Liver (tissue), 9 donors: Measurements from ENCODE around the gene KLF1. TPM values are rescaled to one million over a fixed set of nuclear protein-coding genes. Genes with fewer than 3 reads are reported as not detected.

Source experiments
- DNase-seq: peaks from one replicate; pipeline ENCODE4 v3.0.0-alpha.2; 2017; ENCODE audit warnings: low spot score
- H3K27ac ChIP-seq, 2 donors: one replicate each; pipeline ENCODE4 v1.7.0; 2013; ENCODE audit warnings: inconsistent platforms in 2 of 2, low read length in 2 of 2, control low read depth in 1 of 2, low read depth in 1 of 2, mild to moderate bottlenecking in 1 of 2
- H3K27me3 ChIP-seq, 4 donors: one replicate each; pipeline versions ENCODE4 v1.6.1 to v1.7.0; 2013; ENCODE audit warnings: low read length in 3 of 4, inconsistent platforms in 1 of 4, mild to moderate bottlenecking in 1 of 4, moderate library complexity in 1 of 4; ENCODE audit not compliant: control insufficient read depth in 4 of 4, insufficient read depth in 4 of 4
- H3K36me3 ChIP-seq, 4 donors: one replicate each; pipeline versions ENCODE4 v1.6.1 to v1.7.0; 2013; ENCODE audit warnings: low read length in 3 of 4, mild to moderate bottlenecking in 3 of 4, low read depth in 1 of 4, moderate library complexity in 1 of 4; ENCODE audit not compliant: control insufficient read depth in 4 of 4, insufficient read depth in 3 of 4
- H3K4me1 ChIP-seq, 4 donors: one replicate each; pipeline versions ENCODE4 v1.6.1 to v1.7.0; 2013; ENCODE audit warnings: low read length in 3 of 4, mild to moderate bottlenecking in 3 of 4, moderate library complexity in 1 of 4; ENCODE audit not compliant: control insufficient read depth in 4 of 4, insufficient read depth in 4 of 4
- H3K4me3 ChIP-seq, 3 donors: one replicate each; pipeline versions ENCODE4 v1.6.1 to v1.7.0; 2013; ENCODE audit warnings: low read length in 3 of 3, control low read depth in 1 of 3, low read depth in 1 of 3, mild to moderate bottlenecking in 1 of 3
- H3K9ac ChIP-seq, 2 donors: one replicate each; pipeline ENCODE4 v1.7.0; 2013; ENCODE audit warnings: low read length in 2 of 2, mild to moderate bottlenecking in 2 of 2, moderate library complexity in 2 of 2, control low read depth in 1 of 2, low read depth in 1 of 2
- H3K9me3 ChIP-seq, 4 donors: one replicate each; pipeline versions ENCODE4 v1.6.1 to v1.7.0; 2013; ENCODE audit warnings: low read length in 3 of 4; ENCODE audit not compliant: control insufficient read depth in 4 of 4
- EGR1 ChIP-seq, 2 donors: IDR thresholded peaks; 2 replicates each; pipeline ENCODE4 v1.6.1; 2016 to 2018; ENCODE audit warnings: antibody characterized with exemption in 2 of 2, low read depth in 2 of 2
- FOXA1 ChIP-seq: IDR thresholded peaks from 2 replicates; pipeline ENCODE4 v1.6.1; 2016; ENCODE audit warnings: antibody characterized with exemption
- FOXA2 ChIP-seq: IDR thresholded peaks from 2 replicates; pipeline ENCODE4 v1.6.1; 2016; ENCODE audit warnings: antibody characterized with exemption
- GABPA ChIP-seq, 2 donors: IDR thresholded peaks in 1 of 2; conservative IDR thresholded peaks in 1 of 2; 2 replicates each; pipeline ENCODE4 v1.6.1; 2016; ENCODE audit warnings: antibody characterized with exemption in 2 of 2, mild to moderate bottlenecking in 1 of 2, moderate library complexity in 1 of 2
- HNF4A ChIP-seq, 2 donors: conservative IDR thresholded peaks; 2 replicates each; pipeline ENCODE4 v1.6.1; 2016; ENCODE audit warnings: antibody characterized with exemption in 2 of 2, mild to moderate bottlenecking in 2 of 2
- HNF4G ChIP-seq: IDR thresholded peaks from 2 replicates; pipeline ENCODE4 v1.6.1; 2016; ENCODE audit warnings: antibody characterized with exemption
- JUND ChIP-seq, 2 donors: IDR thresholded peaks; 2 replicates each; pipeline ENCODE4 v1.6.1; 2016; ENCODE audit warnings: antibody characterized with exemption in 2 of 2
- NR2F2 ChIP-seq: IDR thresholded peaks from 2 replicates; pipeline ENCODE4 v1.6.1; 2016; ENCODE audit warnings: antibody characterized with exemption
- RAD21 ChIP-seq, 2 donors: IDR thresholded peaks; 2 replicates each; pipeline ENCODE4 v1.6.1; 2016; ENCODE audit warnings: antibody characterized with exemption in 2 of 2, mild to moderate bottlenecking in 2 of 2
- SP1 ChIP-seq: IDR thresholded peaks from 2 replicates; pipeline ENCODE4 v1.6.1; 2018; ENCODE audit warnings: antibody characterized with exemption, mild to moderate bottlenecking
- TAF1 ChIP-seq: conservative IDR thresholded peaks from 2 replicates; pipeline ENCODE4 v1.6.1; 2016; ENCODE audit warnings: antibody characterized with exemption, mild to moderate bottlenecking
- YY1 ChIP-seq: IDR thresholded peaks from 2 replicates; pipeline ENCODE4 v1.6.1; 2016; ENCODE audit warnings: antibody characterized with exemption, mild to moderate bottlenecking
- WGBS: extraction: QIAGEN DNeasy Blood & Tissue Kit; methylation state at CpG from one replicate; pipeline ENCODE4 v1.1.7; 2013; 5-methylcytosine and 5-hydroxymethylcytosine counted together
- polyA plus RNA-seq, 2 donors: library from polyadenylated mRNA; stranded (reverse) in 1 of 2; unstranded in 1 of 2; fragments of 200-250 nt in 1 of 2; fragments of >200 nt in 1 of 2; fragmentation: Nextera tagmentation in 1 of 2; extraction: Ambion mirVana in 1 of 2; gene quantifications; one replicate each; pipeline versions ENCODE4 v1.2.1 to v1.2.3, GENCODE V29; 2013 to 2015
- total RNA-seq, 2 donors: library from RNA; depleted of rRNA; stranded (reverse); fragments of >200 nt; gene quantifications; one replicate each; pipeline ENCODE4 v1.2.3, GENCODE V29; 2014
- TF ChIP-seq, protein P1 (sequence below): IDR thresholded peaks from 2 replicates; pipeline ENCODE4 v1.6.1; 2016; ENCODE audit warnings: antibody characterized with exemption, mild to moderate bottlenecking
- TF ChIP-seq, protein P2 (sequence below): IDR thresholded peaks from 2 replicates; pipeline ENCODE4 v1.6.1; 2016; ENCODE audit warnings: antibody characterized with exemption
- TF ChIP-seq, protein P3 (sequence below): IDR thresholded peaks from 2 replicates; pipeline ENCODE4 v1.6.1; 2016; ENCODE audit warnings: antibody characterized with exemption
- TF ChIP-seq, protein P4 (sequence below): IDR thresholded peaks from 2 replicates; pipeline ENCODE4 v1.6.1; 2016; ENCODE audit warnings: antibody characterized with exemption
- TF ChIP-seq, protein P5 (sequence below): fragments of 150-350 bp; IDR thresholded peaks from 2 replicates; pipeline ENCODE4 v1.5.1; 2017; ENCODE audit warnings: improper control_type of control experiment, low read depth, low read length; ENCODE audit not compliant: missing input control
- donor health status: healthy.
- donor health status: healthy.
- donor health status: healthy.
- donor health status: healthy.
- donor health status: healthy.

The KLF1 gene
- total and polyA plus RNA-seq, 4 donors = 234 TPM; not detected in 3

DNA sequence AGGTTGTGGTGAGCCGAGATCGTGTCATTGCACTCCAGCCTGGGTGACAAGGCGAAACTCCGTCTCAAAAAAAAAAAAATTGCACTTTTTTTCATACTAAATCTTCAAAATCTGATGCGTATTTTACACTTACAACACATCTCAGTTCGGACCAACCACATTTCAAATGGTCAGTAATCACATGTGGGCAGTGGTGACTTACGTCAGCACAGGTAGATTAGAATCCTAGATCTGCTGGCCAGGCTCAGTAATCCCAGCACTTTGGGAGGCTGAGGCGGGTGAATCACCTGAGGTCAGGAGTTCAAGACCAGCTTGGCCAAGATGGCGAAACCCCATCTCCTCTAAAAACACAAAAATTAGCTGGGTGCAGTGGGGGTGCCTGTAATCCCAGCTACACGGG lies 48.1 kb upstream of the KLF1 start:
- Histone ChIP-seq H3K4me1 (peaks cover 6 to 40% (median 30%) of the 10 kb centered on the region in 4 donors), H3K27ac (no peak overlapping the region)
- TF ChIP-seq YY1 (no peak), RAD21 (IDR thresholded peaks at IDR 0.05) (no peak), JUND (IDR thresholded peaks at IDR 0.05) (no peak), EGR1 (IDR thresholded peaks at IDR 0.05; ENCODE audit: low read depth in 2 of 2) (no peak), GABPA (IDR thresholded peaks at IDR 0.05 in 1 of 2, conservative IDR thresholded peaks at IDR 0.05 in 1 of 2) (no peak), FOXA2 (no peak), NR2F2 (no peak), HNF4A (conservative IDR thresholded peaks at IDR 0.05) (no peak), FOXA1 (no peak), HNF4G (no peak), SP1 (no peak), TAF1 (no peak)
- TF ChIP-seq, protein P1, sequence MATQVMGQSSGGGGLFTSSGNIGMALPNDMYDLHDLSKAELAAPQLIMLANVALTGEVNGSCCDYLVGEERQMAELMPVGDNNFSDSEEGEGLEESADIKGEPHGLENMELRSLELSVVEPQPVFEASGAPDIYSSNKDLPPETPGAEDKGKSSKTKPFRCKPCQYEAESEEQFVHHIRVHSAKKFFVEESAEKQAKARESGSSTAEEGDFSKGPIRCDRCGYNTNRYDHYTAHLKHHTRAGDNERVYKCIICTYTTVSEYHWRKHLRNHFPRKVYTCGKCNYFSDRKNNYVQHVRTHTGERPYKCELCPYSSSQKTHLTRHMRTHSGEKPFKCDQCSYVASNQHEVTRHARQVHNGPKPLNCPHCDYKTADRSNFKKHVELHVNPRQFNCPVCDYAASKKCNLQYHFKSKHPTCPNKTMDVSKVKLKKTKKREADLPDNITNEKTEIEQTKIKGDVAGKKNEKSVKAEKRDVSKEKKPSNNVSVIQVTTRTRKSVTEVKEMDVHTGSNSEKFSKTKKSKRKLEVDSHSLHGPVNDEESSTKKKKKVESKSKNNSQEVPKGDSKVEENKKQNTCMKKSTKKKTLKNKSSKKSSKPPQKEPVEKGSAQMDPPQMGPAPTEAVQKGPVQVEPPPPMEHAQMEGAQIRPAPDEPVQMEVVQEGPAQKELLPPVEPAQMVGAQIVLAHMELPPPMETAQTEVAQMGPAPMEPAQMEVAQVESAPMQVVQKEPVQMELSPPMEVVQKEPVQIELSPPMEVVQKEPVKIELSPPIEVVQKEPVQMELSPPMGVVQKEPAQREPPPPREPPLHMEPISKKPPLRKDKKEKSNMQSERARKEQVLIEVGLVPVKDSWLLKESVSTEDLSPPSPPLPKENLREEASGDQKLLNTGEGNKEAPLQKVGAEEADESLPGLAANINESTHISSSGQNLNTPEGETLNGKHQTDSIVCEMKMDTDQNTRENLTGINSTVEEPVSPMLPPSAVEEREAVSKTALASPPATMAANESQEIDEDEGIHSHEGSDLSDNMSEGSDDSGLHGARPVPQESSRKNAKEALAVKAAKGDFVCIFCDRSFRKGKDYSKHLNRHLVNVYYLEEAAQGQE = no peak
- TF ChIP-seq, protein P2, sequence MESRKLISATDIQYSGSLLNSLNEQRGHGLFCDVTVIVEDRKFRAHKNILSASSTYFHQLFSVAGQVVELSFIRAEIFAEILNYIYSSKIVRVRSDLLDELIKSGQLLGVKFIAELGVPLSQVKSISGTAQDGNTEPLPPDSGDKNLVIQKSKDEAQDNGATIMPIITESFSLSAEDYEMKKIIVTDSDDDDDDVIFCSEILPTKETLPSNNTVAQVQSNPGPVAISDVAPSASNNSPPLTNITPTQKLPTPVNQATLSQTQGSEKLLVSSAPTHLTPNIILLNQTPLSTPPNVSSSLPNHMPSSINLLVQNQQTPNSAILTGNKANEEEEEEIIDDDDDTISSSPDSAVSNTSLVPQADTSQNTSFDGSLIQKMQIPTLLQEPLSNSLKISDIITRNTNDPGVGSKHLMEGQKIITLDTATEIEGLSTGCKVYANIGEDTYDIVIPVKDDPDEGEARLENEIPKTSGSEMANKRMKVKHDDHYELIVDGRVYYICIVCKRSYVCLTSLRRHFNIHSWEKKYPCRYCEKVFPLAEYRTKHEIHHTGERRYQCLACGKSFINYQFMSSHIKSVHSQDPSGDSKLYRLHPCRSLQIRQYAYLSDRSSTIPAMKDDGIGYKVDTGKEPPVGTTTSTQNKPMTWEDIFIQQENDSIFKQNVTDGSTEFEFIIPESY = no peak
- TF ChIP-seq, protein P3, sequence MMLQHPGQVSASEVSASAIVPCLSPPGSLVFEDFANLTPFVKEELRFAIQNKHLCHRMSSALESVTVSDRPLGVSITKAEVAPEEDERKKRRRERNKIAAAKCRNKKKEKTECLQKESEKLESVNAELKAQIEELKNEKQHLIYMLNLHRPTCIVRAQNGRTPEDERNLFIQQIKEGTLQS = no peak
- TF ChIP-seq, protein P4, sequence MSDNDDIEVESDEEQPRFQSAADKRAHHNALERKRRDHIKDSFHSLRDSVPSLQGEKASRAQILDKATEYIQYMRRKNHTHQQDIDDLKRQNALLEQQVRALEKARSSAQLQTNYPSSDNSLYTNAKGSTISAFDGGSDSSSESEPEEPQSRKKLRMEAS = no peak
- TF ChIP-seq, protein P5, sequence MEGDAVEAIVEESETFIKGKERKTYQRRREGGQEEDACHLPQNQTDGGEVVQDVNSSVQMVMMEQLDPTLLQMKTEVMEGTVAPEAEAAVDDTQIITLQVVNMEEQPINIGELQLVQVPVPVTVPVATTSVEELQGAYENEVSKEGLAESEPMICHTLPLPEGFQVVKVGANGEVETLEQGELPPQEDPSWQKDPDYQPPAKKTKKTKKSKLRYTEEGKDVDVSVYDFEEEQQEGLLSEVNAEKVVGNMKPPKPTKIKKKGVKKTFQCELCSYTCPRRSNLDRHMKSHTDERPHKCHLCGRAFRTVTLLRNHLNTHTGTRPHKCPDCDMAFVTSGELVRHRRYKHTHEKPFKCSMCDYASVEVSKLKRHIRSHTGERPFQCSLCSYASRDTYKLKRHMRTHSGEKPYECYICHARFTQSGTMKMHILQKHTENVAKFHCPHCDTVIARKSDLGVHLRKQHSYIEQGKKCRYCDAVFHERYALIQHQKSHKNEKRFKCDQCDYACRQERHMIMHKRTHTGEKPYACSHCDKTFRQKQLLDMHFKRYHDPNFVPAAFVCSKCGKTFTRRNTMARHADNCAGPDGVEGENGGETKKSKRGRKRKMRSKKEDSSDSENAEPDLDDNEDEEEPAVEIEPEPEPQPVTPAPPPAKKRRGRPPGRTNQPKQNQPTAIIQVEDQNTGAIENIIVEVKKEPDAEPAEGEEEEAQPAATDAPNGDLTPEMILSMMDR = no peak

More for the DNA sequence above, 48.1 kb upstream of the KLF1 start:
- Histone ChIP-seq H3K36me3 (peaks cover 5 to 6% (median 6%) of the 10 kb centered on the region in 4 donors), H3K4me3 (no peak overlapping the region), H3K27me3 (no peaks in the 10 kb centered on the region), H3K9ac (no peak overlapping the region), H3K9me3 (no peaks in the 10 kb centered on the region)
- WGBS = 96% methylated on average over 10 of the region's 10 CpGs
- no peak for DNase-seq
